Activated naive CD4-positive, alpha-beta T cell treated with anti-CD3 and anti-CD28 coated beads, Interleukin-2, amount 50 U/mL, for 24 hours (primary cell): ENCODE data around the gene ACOT8.

ENCODE experiments used
- H3K27ac Mint-ChIP-seq: one replicate; pipeline ENCODE4 v1.8.0; 2021; ENCODE audit warnings: mild to moderate bottlenecking, mixed read lengths
- H3K27me3 Mint-ChIP-seq: one replicate; pipeline ENCODE4 v1.8.0; 2021; ENCODE audit warnings: mixed read lengths
- H3K36me3 Mint-ChIP-seq: one replicate; pipeline ENCODE4 v1.8.0; 2021; ENCODE audit warnings: mixed read lengths
- H3K4me1 Mint-ChIP-seq: one replicate; pipeline ENCODE4 v1.8.0; 2021; ENCODE audit warnings: mixed read lengths
- H3K4me3 Mint-ChIP-seq: one replicate; pipeline ENCODE4 v1.8.0; 2021; ENCODE audit warnings: mild to moderate bottlenecking, mixed read lengths
- H3K9me3 Mint-ChIP-seq: one replicate; pipeline ENCODE4 v1.8.0; 2021; ENCODE audit warnings: mixed read lengths

ACOT8 gene

GRCh38 chr20:45827030-45827652, 30.1 kb downstream of the ACOT8 start, which contains the start of gene TNNC2:
Gene TNNC2, minus strand, starts transcription at chr20:45827312. Its CDS starts 64 bp downstream, at chr20:45827248.
- no peaks in the 10 kb centered on the region for H3K36me3 Mint-ChIP-seq
- H3K4me3 Mint-ChIP-seq = no peak within 1 kb of the TSS
- H3K27me3 Mint-ChIP-seq = peaks cover 15% of the 10 kb centered on the region
- H3K27ac Mint-ChIP-seq = no peak within 1 kb of the TSS
- H3K9me3 Mint-ChIP-seq = no peaks in the 10 kb centered on the region
- peaks cover 18% of the 10 kb centered on the region for H3K4me1 Mint-ChIP-seq

GRCh38 chr20:45826381-45827019, 30.7 kb downstream of the ACOT8 start:
- H3K36me3 Mint-ChIP-seq = no peaks in the 10 kb centered on the region
- no peak overlapping the region for H3K4me3 Mint-ChIP-seq
- H3K27me3 Mint-ChIP-seq = peaks cover 15% of the 10 kb centered on the region
- no peak overlapping the region for H3K27ac Mint-ChIP-seq
- no peaks in the 10 kb centered on the region for H3K9me3 Mint-ChIP-seq
- H3K4me1 Mint-ChIP-seq = peaks cover 18% of the 10 kb centered on the region

GRCh38 chr20:45823949-45824835, 33.0 kb downstream of the ACOT8 start:
- peak overlapping the region; percentile 78 for H3K4me3 Mint-ChIP-seq
- H3K36me3 Mint-ChIP-seq = no peaks in the 10 kb centered on the region
- H3K4me1 Mint-ChIP-seq = peaks cover 18% of the 10 kb centered on the region
- H3K9me3 Mint-ChIP-seq = no peaks in the 10 kb centered on the region
- peaks cover 18% of the 10 kb centered on the region for H3K27me3 Mint-ChIP-seq
- H3K27ac Mint-ChIP-seq = peak overlapping the region; percentile 38

GRCh38 chr20:45822857-45823256, 34.3 kb downstream of the ACOT8 start:
- Mint-ChIP-seq H3K27me3 (peaks cover 18% of the 10 kb centered on the region), H3K4me3 (no peak overlapping the region), H3K27ac (no peak overlapping the region)

GRCh38 chr20:45821947-45822346, 35.2 kb downstream of the ACOT8 start:
- Mint-ChIP-seq H3K4me1 (peaks cover 18% of the 10 kb centered on the region), H3K27ac (no peak overlapping the region), H3K27me3 (peaks cover 18% of the 10 kb centered on the region), H3K4me3 (no peak overlapping the region), H3K9me3 (no peaks in the 10 kb centered on the region), H3K36me3 (no peaks in the 10 kb centered on the region)

More at GRCh38 chr20:45822857-45823256, 34.3 kb downstream of the ACOT8 start:
- H3K4me1 Mint-ChIP-seq = peaks cover 18% of the 10 kb centered on the region
- no peaks in the 10 kb centered on the region for H3K36me3 Mint-ChIP-seq
- H3K9me3 Mint-ChIP-seq = no peaks in the 10 kb centered on the region

DNA sequence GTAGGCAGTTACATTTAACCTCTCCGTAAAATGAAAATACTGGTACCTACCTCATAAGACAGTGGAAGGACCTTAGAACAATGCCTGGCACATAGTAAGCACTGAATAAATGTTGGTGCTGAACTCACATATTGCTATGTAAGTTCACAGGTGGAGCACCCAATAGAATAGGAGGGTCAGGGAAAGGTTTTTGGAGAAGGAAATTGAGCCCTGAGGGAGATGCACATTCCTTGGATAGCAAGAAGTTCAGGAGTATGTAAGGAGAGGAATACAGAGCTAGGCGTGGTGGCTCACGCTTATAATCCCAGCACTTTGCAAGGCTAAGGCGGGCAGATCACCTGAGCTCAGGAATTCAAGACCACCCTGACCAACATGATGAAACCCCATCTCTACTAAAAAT, 37.7 kb downstream of the ACOT8 start:
- no peak overlapping the region for H3K4me3 Mint-ChIP-seq
- no peaks in the 10 kb centered on the region for H3K36me3 Mint-ChIP-seq
- peaks cover 15% of the 10 kb centered on the region for H3K27me3 Mint-ChIP-seq
- H3K4me1 Mint-ChIP-seq = peaks cover 14% of the 10 kb centered on the region
- no peaks in the 10 kb centered on the region for H3K9me3 Mint-ChIP-seq
- no peak overlapping the region for H3K27ac Mint-ChIP-seq

DNA sequence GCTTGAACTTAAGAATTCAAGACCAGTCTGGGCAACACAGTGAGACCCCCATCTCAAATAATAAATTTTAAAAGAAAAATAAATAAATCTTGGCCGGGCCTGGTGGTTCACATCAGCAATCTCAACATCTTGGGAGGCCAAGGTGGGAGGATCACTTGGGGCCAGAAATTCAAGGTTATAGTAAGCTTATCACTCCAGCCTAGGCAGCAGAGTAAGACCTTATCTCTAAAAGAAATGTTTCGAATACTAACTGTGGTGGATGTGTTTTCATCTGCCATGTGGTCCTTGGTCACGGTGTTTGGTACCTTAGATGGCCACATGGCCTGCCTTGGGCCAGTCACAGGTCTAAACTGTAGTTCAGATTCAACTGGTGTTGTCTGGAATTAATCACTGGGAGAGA, 39.0 kb downstream of the ACOT8 start:
- no peak overlapping the region for H3K4me3 Mint-ChIP-seq
- no peaks in the 10 kb centered on the region for H3K9me3 Mint-ChIP-seq
- no peak overlapping the region for H3K27ac Mint-ChIP-seq
- peaks cover 5% of the 10 kb centered on the region for H3K4me1 Mint-ChIP-seq
- H3K36me3 Mint-ChIP-seq = no peaks in the 10 kb centered on the region
- peaks cover 7% of the 10 kb centered on the region for H3K27me3 Mint-ChIP-seq

GRCh38 chr20:45817376-45818194, 39.6 kb downstream of the ACOT8 start:
- no peak overlapping the region for H3K27ac Mint-ChIP-seq
- peaks cover 5% of the 10 kb centered on the region for H3K27me3 Mint-ChIP-seq
- H3K36me3 Mint-ChIP-seq = no peaks in the 10 kb centered on the region
- H3K4me1 Mint-ChIP-seq = peaks cover 9% of the 10 kb centered on the region
- H3K9me3 Mint-ChIP-seq = no peaks in the 10 kb centered on the region
- no peak overlapping the region for H3K4me3 Mint-ChIP-seq

- Mint-ChIP-seq H3K9me3 (no peaks in the 10 kb centered on the region), H3K4me3 (no peak overlapping the region), H3K27ac (no peak overlapping the region), H3K4me1 (peaks cover 12% of the 10 kb centered on the region), H3K27me3 (peaks cover 2% of the 10 kb centered on the region), H3K36me3 (no peaks in the 10 kb centered on the region)
Observed at GRCh38 chr20:45816951-45817350, 40.2 kb downstream of the ACOT8 start.

DNA sequence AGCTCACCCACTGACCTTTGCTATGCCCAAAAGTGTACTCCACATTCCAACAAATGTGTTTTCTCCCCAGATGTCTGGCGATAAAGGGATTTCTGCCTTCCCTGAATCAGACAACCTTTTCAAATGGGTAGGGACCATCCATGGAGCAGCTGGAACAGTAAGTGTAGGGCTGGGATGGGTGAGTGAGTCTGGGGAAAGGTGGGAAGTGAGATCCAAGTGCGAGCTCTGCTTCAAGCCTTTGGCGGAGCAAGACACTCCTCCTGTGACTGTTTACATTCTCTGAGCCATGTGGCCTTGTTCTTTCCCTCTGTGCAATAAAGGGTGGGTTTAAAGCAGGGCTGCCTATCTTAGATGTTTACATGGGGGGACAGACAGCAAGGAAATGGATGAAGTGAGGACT, 42.9 kb downstream of the ACOT8 start:
- Mint-ChIP-seq H3K9me3 (no peaks in the 10 kb centered on the region), H3K27me3 (no peaks in the 10 kb centered on the region), H3K36me3 (peaks cover 11% of the 10 kb centered on the region), H3K27ac (no peak overlapping the region), H3K4me1 (peaks cover 13% of the 10 kb centered on the region), H3K4me3 (no peak overlapping the region)

DNA sequence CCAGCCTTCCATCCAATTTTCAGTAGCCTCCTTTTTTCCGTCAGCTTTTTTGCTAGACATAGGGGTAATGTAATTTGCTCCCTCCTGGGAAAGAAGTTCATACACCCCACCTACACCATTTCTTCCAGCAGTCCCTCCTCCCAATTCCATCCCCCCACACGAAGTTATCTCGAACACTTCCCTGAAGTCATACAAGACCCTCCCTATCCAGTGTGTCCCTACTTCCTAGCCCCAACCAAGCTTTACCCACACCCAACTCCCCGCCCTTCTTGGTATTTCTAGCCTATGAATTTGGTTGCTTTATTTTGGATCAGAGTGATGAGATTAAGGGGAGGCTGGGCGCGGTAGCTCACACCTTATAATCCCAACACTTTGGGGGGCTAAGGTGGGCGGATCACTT, 43.7 kb downstream of the ACOT8 start:
- Mint-ChIP-seq H3K9me3 (no peaks in the 10 kb centered on the region), H3K27ac (no peak overlapping the region), H3K36me3 (peaks cover 13% of the 10 kb centered on the region), H3K4me3 (peak overlapping the region; percentile 83), H3K4me1 (peaks cover 13% of the 10 kb centered on the region), H3K27me3 (no peaks in the 10 kb centered on the region)

- H3K27me3 Mint-ChIP-seq = no peaks in the 10 kb centered on the region
- peak overlapping the region; percentile 30 for H3K27ac Mint-ChIP-seq
- H3K36me3 Mint-ChIP-seq = peaks cover 13% of the 10 kb centered on the region
- peak overlapping the region; percentile 83 for H3K4me3 Mint-ChIP-seq
- no peaks in the 10 kb centered on the region for H3K9me3 Mint-ChIP-seq
- H3K4me1 Mint-ChIP-seq = peaks cover 13% of the 10 kb centered on the region
Observed at GRCh38 chr20:45813006-45813340, 44.2 kb downstream of the ACOT8 start.

DNA sequence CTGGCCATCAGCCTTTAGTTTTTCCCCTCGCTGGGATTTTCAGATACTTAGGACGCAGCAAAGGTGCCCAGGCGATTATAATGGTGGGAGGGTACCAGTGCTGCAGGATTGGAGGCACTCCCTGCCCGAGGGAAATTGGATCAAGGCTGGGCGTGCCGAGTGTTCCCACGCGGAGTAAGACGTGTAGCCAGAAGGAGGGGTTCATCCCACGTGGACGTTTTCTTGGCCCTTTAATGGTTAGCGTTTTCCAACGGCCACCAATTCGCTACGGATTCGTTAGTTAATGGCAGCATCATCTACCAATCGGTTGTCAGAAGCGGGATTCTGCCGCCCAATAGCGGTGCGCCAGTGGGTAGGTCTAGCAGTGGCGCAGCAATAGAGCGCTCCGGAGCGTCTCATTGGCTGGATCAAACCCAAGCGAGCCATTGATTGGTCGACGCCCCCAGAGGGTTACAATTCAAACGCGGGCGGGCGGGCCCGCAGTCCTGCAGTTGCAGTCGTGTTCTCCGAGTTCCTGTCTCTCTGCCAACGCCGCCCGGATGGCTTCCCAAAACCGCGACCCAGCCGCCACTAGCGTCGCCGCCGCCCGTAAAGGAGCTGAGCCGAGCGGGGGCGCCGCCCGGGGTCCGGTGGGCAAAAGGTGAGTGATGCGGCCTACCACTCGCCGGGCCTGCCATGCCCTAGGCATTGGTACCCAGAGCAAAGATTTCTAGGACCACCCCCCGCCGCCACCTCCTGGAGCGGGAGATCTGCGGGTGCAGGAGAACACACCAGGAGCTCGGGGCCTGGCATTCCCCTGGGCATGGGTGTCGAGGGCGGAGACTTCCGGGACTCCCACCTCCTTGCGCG, 44.8 kb downstream of the ACOT8 start, which contains the start of gene UBE2C:
TSS of gene UBE2C (plus strand) at position 488 of the 849 bp plus-strand sequence. CDS start at position 540, 52 bp downstream.
- Mint-ChIP-seq H3K27me3 (no peaks in the 10 kb centered on the region), H3K27ac (peak within 1 kb of the TSS; percentile 68), H3K36me3 (peaks cover 13% of the 10 kb centered on the region), H3K9me3 (no peaks in the 10 kb centered on the region), H3K4me1 (peaks cover 13% of the 10 kb centered on the region), H3K4me3 (peak within 1 kb of the TSS; percentile 83)

- Mint-ChIP-seq H3K27ac (peak overlapping the region; percentile 71), H3K9me3 (no peaks in the 10 kb centered on the region)
Observed at GRCh38 chr20:45810191-45810970, 46.8 kb downstream of the ACOT8 start.

More at GRCh38 chr20:45810191-45810970, 46.8 kb downstream of the ACOT8 start:
- Mint-ChIP-seq H3K4me3 (no peak overlapping the region), H3K27me3 (no peaks in the 10 kb centered on the region), H3K36me3 (peaks cover 13% of the 10 kb centered on the region), H3K4me1 (peaks cover 13% of the 10 kb centered on the region)
